Measurements from ENCODE around the gene DDX41.
A peak's percentile ranks its signal among the peaks of the same experiment; 100 is the strongest.
"Not testable (repeated sequence)": the region's sequence is repeated elsewhere in the genome, so short reads cannot be mapped to it uniquely, and the experiment has no call there.

DDX41 gene

GRCh38 chr5:177498013-177498787, 18.6 kb downstream of the DDX41 start:
- DNase-seq (ENCODE audit: low read depth in 2 of 2): no peak

- DNase-seq (ENCODE audit: low read depth in 2 of 2): peak; percentile 84 to 89
These were observed 19.3 kb downstream of the DDX41 start, which contains the start of gene PDLIM7 for GRCh38 chr5:177497292-177498012. Gene PDLIM7, minus strand, starts transcription at chr5:177497604. Its CDS starts 1,092 bp downstream, at chr5:177496512.

GRCh38 chr5:177496727-177497291, 20.0 kb downstream of the DDX41 start:
- DNase-seq (ENCODE audit: low read depth in 2 of 2): no peak

GRCh38 chr5:177496070-177496726, 20.6 kb downstream of the DDX41 start:
- DNase-seq (ENCODE audit: low read depth in 2 of 2): no peak

GRCh38 chr5:177495243-177496060, 21.3 kb downstream of the DDX41 start:
- DNase-seq (ENCODE audit: low read depth in 2 of 2): no peak

GRCh38 chr5:177494346-177495195, 22.2 kb downstream of the DDX41 start:
- no peak for DNase-seq (ENCODE audit: low read depth in 2 of 2)

GRCh38 chr5:177493795-177494345, 22.9 kb downstream of the DDX41 start:
- DNase-seq (ENCODE audit: low read depth in 2 of 2): no peak

GRCh38 chr5:177492841-177493240, 23.9 kb downstream of the DDX41 start:
- no peak for DNase-seq (ENCODE audit: low read depth in 2 of 2)

GRCh38 chr5:177491983-177492746, 24.6 kb downstream of the DDX41 start:
- no peak for DNase-seq (ENCODE audit: low read depth in 2 of 2)

GRCh38 chr5:177491429-177491945, 25.3 kb downstream of the DDX41 start:
- DNase-seq (ENCODE audit: low read depth in 2 of 2): no peak

GRCh38 chr5:177490992-177491391, 25.8 kb downstream of the DDX41 start:
- no peak for DNase-seq (ENCODE audit: low read depth in 2 of 2)

- DNase-seq (ENCODE audit: low read depth in 2 of 2): no peak
These were observed 26.3 kb downstream of the DDX41 start for GRCh38 chr5:177490311-177490991.

- DNase-seq (ENCODE audit: low read depth in 2 of 2): no peak
These were observed 27.5 kb downstream of the DDX41 start for GRCh38 chr5:177489119-177489716.

- no peak for DNase-seq (ENCODE audit: low read depth in 2 of 2)
These were observed 28.8 kb downstream of the DDX41 start for GRCh38 chr5:177487975-177488374.

- no peak for DNase-seq (ENCODE audit: low read depth in 2 of 2)
These were observed 29.6 kb downstream of the DDX41 start for GRCh38 chr5:177487144-177487543.

- DNase-seq (ENCODE audit: low read depth in 2 of 2): no peak
These were observed 30.5 kb downstream of the DDX41 start for GRCh38 chr5:177486256-177486655.

GRCh38 chr5:177485753-177486152, 31.0 kb downstream of the DDX41 start:
- not testable (repeated sequence) for DNase-seq (ENCODE audit: low read depth in 2 of 2)
